Progenitor cell of endocrine pancreas (in vitro differentiated cells): Measurements from ENCODE around the gene NEK11. TPM values are rescaled to one million over a fixed set of nuclear protein-coding genes. Genes with fewer than 3 reads are reported as not detected.

Source experiments
- DNase-seq: peaks from one replicate; pipeline ENCODE4 v3.0.0; 2021; ENCODE audit warnings: low spot score; ENCODE audit not compliant: unreplicated experiment
- H3K27ac Mint-ChIP-seq: 2 replicates; pipeline ENCODE4 v1.8.0; 2021; ENCODE audit warnings: mild to moderate bottlenecking, moderate library complexity, mixed read lengths
- H3K27me3 Mint-ChIP-seq: 2 replicates; pipeline ENCODE4 v1.8.0; 2021; ENCODE audit warnings: mixed read lengths
- H3K36me3 Mint-ChIP-seq: 2 replicates; pipeline ENCODE4 v1.8.0; 2022; ENCODE audit warnings: mixed read lengths; ENCODE audit not compliant: insufficient read depth
- H3K4me1 Mint-ChIP-seq: 2 replicates; pipeline ENCODE4 v1.8.0; 2021; ENCODE audit warnings: low read depth, mixed read lengths
- H3K4me3 Mint-ChIP-seq: 2 replicates; pipeline ENCODE4 v1.8.0; 2021; ENCODE audit warnings: low read depth, mild to moderate bottlenecking, moderate library complexity, mixed read lengths
- H3K9me3 Mint-ChIP-seq: 2 replicates; pipeline ENCODE4 v1.8.0; 2021; ENCODE audit warnings: low read depth, mixed read lengths
- total RNA-seq: library from RNA; stranded (reverse); gene quantifications from 2 replicates; pipeline ENCODE4 v1.2.1, GENCODE V29; 2021
- TF ChIP-seq, protein P1 (sequence below): fragments of 200-600 bp; sonication (generic); IDR thresholded peaks from one replicate; pipeline ENCODE4 v1.5.0; 2021; ENCODE audit warnings: antibody characterized with exemption, mild to moderate bottlenecking; ENCODE audit not compliant: unreplicated experiment

The NEK11 gene
- total RNA-seq, 1 donor from 2014 or later = 18.7 TPM

DNA sequence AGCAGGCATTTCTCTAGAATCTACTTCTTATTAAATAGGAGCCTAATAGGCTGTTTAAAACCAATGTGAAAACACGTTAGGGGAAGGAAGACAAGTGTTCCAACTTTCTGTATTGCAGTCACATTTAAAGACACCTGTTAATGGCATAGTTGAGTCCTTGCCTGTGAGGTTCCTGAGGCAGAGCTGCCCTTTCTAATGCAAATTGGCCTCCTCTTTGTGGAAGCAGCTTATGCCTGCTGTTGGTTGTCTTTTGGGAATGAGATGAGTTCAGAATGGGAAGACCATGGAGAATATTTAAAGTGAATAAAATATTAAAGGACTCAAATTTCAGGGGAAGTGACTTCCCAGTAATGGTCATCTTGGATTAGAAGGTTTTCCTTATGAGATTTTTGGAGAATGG, 51.2 kb downstream of the NEK11 start:
- Mint-ChIP-seq H3K36me3 (peaks cover 3% of the 10 kb centered on the region), H3K4me3 (no peak overlapping the region), H3K4me1 (no peaks in the 10 kb centered on the region), H3K9me3 (no peaks in the 10 kb centered on the region), H3K27ac (no peak overlapping the region), H3K27me3 (no peaks in the 10 kb centered on the region)
- TF ChIP-seq, protein P1, sequence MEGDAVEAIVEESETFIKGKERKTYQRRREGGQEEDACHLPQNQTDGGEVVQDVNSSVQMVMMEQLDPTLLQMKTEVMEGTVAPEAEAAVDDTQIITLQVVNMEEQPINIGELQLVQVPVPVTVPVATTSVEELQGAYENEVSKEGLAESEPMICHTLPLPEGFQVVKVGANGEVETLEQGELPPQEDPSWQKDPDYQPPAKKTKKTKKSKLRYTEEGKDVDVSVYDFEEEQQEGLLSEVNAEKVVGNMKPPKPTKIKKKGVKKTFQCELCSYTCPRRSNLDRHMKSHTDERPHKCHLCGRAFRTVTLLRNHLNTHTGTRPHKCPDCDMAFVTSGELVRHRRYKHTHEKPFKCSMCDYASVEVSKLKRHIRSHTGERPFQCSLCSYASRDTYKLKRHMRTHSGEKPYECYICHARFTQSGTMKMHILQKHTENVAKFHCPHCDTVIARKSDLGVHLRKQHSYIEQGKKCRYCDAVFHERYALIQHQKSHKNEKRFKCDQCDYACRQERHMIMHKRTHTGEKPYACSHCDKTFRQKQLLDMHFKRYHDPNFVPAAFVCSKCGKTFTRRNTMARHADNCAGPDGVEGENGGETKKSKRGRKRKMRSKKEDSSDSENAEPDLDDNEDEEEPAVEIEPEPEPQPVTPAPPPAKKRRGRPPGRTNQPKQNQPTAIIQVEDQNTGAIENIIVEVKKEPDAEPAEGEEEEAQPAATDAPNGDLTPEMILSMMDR = no peak
- DNase-seq = no peak

DNA sequence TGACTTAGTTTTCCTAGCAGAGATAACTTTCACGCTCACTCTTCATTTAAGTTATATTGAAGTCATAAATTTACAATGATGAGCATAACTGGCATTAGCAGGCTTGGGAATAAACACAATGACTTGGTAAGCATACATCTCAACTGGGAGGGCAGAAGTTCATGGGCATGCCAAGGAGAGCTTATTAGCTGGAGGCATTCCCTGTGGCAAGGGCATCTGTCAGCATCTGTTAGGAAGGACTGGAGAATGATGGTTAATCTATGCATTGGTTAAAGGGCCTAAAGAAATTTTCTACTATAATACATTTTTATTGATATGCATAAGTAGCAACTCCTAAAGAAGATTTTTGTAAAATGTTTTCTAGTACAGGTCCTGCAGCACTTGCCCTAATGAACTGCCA, 52.4 kb downstream of the NEK11 start:
- Mint-ChIP-seq H3K4me3 (no peak overlapping the region), H3K27me3 (no peaks in the 10 kb centered on the region), H3K27ac (no peak overlapping the region), H3K4me1 (no peaks in the 10 kb centered on the region), H3K9me3 (no peaks in the 10 kb centered on the region), H3K36me3 (peaks cover 3% of the 10 kb centered on the region)
- DNase-seq = no peak
- TF ChIP-seq, protein P1 = no peak

DNA sequence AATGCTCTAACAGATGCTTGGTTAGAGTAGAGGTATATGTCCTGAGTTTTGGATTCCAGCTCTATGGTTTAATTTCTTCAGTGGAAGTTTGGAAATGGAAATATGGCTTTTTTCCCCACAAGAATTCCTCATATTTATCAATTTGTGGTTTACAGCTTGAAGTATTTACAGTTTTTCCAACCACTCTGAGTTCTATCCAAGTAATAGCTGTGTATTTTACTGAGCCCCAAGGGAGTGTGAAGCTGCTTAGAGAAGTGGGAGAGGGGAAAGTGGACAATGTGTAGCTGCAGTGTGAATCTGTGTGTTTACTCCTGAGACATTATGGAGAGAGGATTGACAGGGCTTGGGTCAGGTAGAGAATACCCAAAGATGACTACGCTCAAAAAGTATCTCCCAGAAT, 54.5 kb downstream of the NEK11 start:
- no peak for DNase-seq
- Mint-ChIP-seq H3K4me3 (no peak overlapping the region), H3K36me3 (peaks cover 3% of the 10 kb centered on the region), H3K4me1 (no peaks in the 10 kb centered on the region), H3K9me3 (no peaks in the 10 kb centered on the region), H3K27me3 (no peaks in the 10 kb centered on the region), H3K27ac (no peak overlapping the region)
- TF ChIP-seq, protein P1 = no peak

DNA sequence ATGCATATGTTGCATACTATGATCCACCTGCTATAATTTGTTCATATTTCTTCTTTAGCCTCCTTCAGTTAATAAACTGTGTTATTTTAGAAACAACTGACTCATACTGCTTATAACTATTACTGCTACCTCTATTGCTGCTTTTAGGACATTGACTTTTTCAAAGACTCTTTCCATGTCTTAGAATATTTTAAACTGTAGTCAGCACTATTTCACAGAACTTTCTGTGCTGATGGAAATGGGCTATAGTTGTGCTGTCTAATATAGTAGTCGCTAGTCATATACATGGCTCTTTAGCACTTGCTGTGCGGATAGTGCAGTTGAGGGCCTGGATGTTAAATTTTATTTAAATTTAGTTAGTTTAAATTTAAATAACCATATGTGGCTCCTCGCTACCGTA, 55.6 kb downstream of the NEK11 start:
- peaks cover 3% of the 10 kb centered on the region for H3K36me3 Mint-ChIP-seq
- H3K4me3 Mint-ChIP-seq = no peak overlapping the region
- H3K27ac Mint-ChIP-seq = no peak overlapping the region
- no peaks in the 10 kb centered on the region for H3K9me3 Mint-ChIP-seq
- TF ChIP-seq, protein P1 = no peak
- no peaks in the 10 kb centered on the region for H3K4me1 Mint-ChIP-seq
- H3K27me3 Mint-ChIP-seq = no peaks in the 10 kb centered on the region
- DNase-seq = no peak

- Mint-ChIP-seq H3K27me3 (no peaks in the 10 kb centered on the region), H3K36me3 (peaks cover 3% of the 10 kb centered on the region), H3K4me3 (no peak overlapping the region), H3K9me3 (no peaks in the 10 kb centered on the region), H3K4me1 (no peaks in the 10 kb centered on the region), H3K27ac (no peak overlapping the region)
- DNase-seq = no peak
- TF ChIP-seq, protein P1 = no peak
Measured at GRCh38 chr3:131082871-131083863, 56.5 kb downstream of the NEK11 start.
